K562 (cell line): Measurements from ENCODE around the gene SHISA9. TPM values are rescaled to one million over a fixed set of nuclear protein-coding genes. Genes with fewer than 3 reads are reported as not detected.

Experiments used
- ATAC-seq: fragments of 200-7000 bp; cut with Tn5 transposase; 3 replicates; pipeline ENCODE4 v1.9.1; 2020; ENCODE audit warnings: moderate library complexity
- BruUV-seq: library from RNA; stranded (reverse); fragments of 400-500 nt; replicated peaks from 2 replicates; lab custom pipeline; 2021; lab: Mats Ljungman, UMichigan
- CTCF ChIA-PET: fragments of 300-600 bp; formaldehyde crosslinking; extraction: SDS; loops from one replicate; lab custom pipeline; 2021; ENCODE audit warnings: low intra/inter-chr PET ratio; lab: Yijun Ruan, JAX
- POLR2A ChIA-PET: fragments of 300-600, 350-650 bp; sonication (Branson Sonifier 250); formaldehyde crosslinking; extraction: SDS; loops from one replicate; lab custom pipeline; 2021; ENCODE audit warnings: antibody characterized with exemption, inconsistent platforms; lab: Yijun Ruan, JAX
- DNase-seq, 4 experiments: peaks; one replicate each; pipeline versions ENCODE4 v3.0.0 to v3.0.0-alpha.2; 2011 to 2018; ENCODE audit warnings: low spot score in 3 of 4, mixed read lengths in 3 of 4; ENCODE audit errors: extremely low read depth in 1 of 4
- FAIRE-seq: peaks from 2 replicates; lab custom pipeline; 2011; peaks lifted over from hg19 to GRCh38; lab: Jason Lieb, UNC
- H2AFZ ChIP-seq: 2 replicates; pipeline ENCODE4 v1.6.0; 2011; ENCODE audit warnings: low read depth, low read length, control low read depth, inconsistent platforms
- H3K27ac ChIP-seq: fragments of 200-600 bp; 3 replicates; pipeline ENCODE4 v1.8.0; 2011; ENCODE audit warnings: low read depth, mild to moderate bottlenecking, control low read depth, inconsistent platforms, low read length, moderate library complexity, mixed read lengths; ENCODE audit errors: extremely low read depth
- H3K27me3 ChIP-seq, 2 experiments: fragments of 300-600 bp in 1 of 2; 2 replicates in 1 of 2; 3 replicates in 1 of 2; pipeline versions ENCODE4 v1.6.0 to v1.8.0; 2011; ENCODE audit warnings: inconsistent platforms in 2 of 2, low read length in 2 of 2, mild to moderate bottlenecking in 1 of 2, mixed read lengths in 1 of 2, moderate library complexity in 1 of 2; ENCODE audit not compliant: control insufficient read depth in 2 of 2, insufficient read depth in 2 of 2
- H3K36me3 ChIP-seq: fragments of 300-600 bp; 3 replicates; pipeline ENCODE4 v1.8.0; 2011; ENCODE audit warnings: mild to moderate bottlenecking, low read length, inconsistent platforms; ENCODE audit not compliant: control insufficient read depth, insufficient read depth
- H3K4me1 ChIP-seq, 2 experiments: fragments of 200-600 bp in 1 of 2; replicated peaks in 1 of 2; 2 replicates in 1 of 2; 3 replicates in 1 of 2; pipeline versions ENCODE4 v1.5.1 to v1.8.0; 2011; ENCODE audit warnings: inconsistent platforms in 2 of 2, low read length in 2 of 2, mild to moderate bottlenecking in 1 of 2, mixed read lengths in 1 of 2, moderate library complexity in 1 of 2; ENCODE audit not compliant: control insufficient read depth in 2 of 2, insufficient read depth in 2 of 2
- H3K4me2 ChIP-seq: 2 replicates; pipeline ENCODE4 v1.6.1; 2011; ENCODE audit warnings: low read length, control low read depth, inconsistent platforms, mixed read lengths; ENCODE audit not compliant: insufficient read depth
- H3K4me3 ChIP-seq: fragments of 200-600 bp; sonication (generic), shearing (Covaris generic); 2 replicates; pipeline ENCODE4 v1.5.1; 2016; ENCODE audit warnings: control low read depth, inconsistent platforms
- H3K79me2 ChIP-seq: fragments of 200-600 bp; 3 replicates; pipeline ENCODE4 v1.8.0; 2011; ENCODE audit warnings: low read length, inconsistent platforms; ENCODE audit not compliant: control insufficient read depth, insufficient read depth
- H3K9ac ChIP-seq, 2 experiments: 2 replicates each; pipeline versions ENCODE4 v1.6.0 to v1.6.1; 2011; ENCODE audit warnings: low read depth in 2 of 2, low read length in 2 of 2, control low read depth in 1 of 2, inconsistent platforms in 1 of 2, mild to moderate bottlenecking in 1 of 2, mixed read lengths in 1 of 2; ENCODE audit not compliant: insufficient read depth in 1 of 2
- H3K9me1 ChIP-seq: one replicate; pipeline ENCODE4 v1.6.0; 2011; ENCODE audit warnings: inconsistent platforms, mild to moderate bottlenecking, low read length, moderate library complexity; ENCODE audit not compliant: control insufficient read depth, insufficient read depth
- H3K9me3 ChIP-seq: replicated peaks from 2 replicates; pipeline ENCODE4 v1.5.1; 2011; ENCODE audit warnings: low read depth, low read length, inconsistent platforms; ENCODE audit not compliant: control insufficient read depth, insufficient read depth
- H4K20me1 ChIP-seq: replicated peaks from 2 replicates; pipeline ENCODE4 v1.6.1; 2011; ENCODE audit warnings: low read length, inconsistent platforms, mixed read lengths; ENCODE audit not compliant: control insufficient read depth, insufficient read depth
- CBFB ChIP-seq: sonication (generic); formaldehyde crosslinking; IDR thresholded peaks from 2 replicates; pipeline ENCODE4 v1.4.0; 2020; ENCODE audit warnings: mild to moderate bottlenecking, missing genetic modification reagents
- EP300 ChIP-seq: IDR thresholded peaks from 2 replicates; pipeline ENCODE4 v1.6.1; 2012; ENCODE audit warnings: low read length, improper control_type of control experiment
- HMG20A ChIP-seq: fragments of 450-650 bp; formaldehyde crosslinking; conservative IDR thresholded peaks from 2 replicates; pipeline ENCODE4 v1.4.0; 2020; ENCODE audit warnings: mild to moderate bottlenecking, mixed read lengths
- SAP30 ChIP-seq: fragments of 200-600 bp; sonication (generic); IDR thresholded peaks from 2 replicates; pipeline ENCODE4 v1.6.1; 2012; ENCODE audit warnings: borderline replicate concordance, low read depth, mild to moderate bottlenecking, moderate library complexity, low read length, control low read depth, inconsistent platforms; ENCODE audit not compliant: insufficient read depth, poor library complexity, severe bottlenecking
- TFAP4 ChIP-seq: sonication (generic); formaldehyde crosslinking; IDR thresholded peaks from 2 replicates; pipeline ENCODE4 v1.8.0; 2022; ENCODE audit warnings: missing genetic modification reagents, mild to moderate bottlenecking, moderate library complexity, borderline replicate concordance
- THAP7 ChIP-seq: fragments of 250-450 bp; sonication (Bioruptor Pico); IDR thresholded peaks from 2 replicates; pipeline ENCODE4 v1.5.0; 2021
- USF1 ChIP-seq: sonication (generic); formaldehyde crosslinking; IDR thresholded peaks from 2 replicates; pipeline ENCODE4 v1.9.0; 2022; ENCODE audit warnings: mild to moderate bottlenecking, missing genetic modification reagents
- ZC3H11A ChIP-seq: IDR thresholded peaks from 2 replicates; pipeline ENCODE4 v1.6.1; 2012; ENCODE audit warnings: low read depth, low read length, improper control_type of control experiment
- ZFP1 ChIP-seq: fragments of 450-650 bp; formaldehyde crosslinking; IDR thresholded peaks from 2 replicates; pipeline ENCODE4 v1.4.0; 2020; ENCODE audit warnings: mild to moderate bottlenecking, mixed read lengths
- ZNF274 ChIP-seq: IDR thresholded peaks from 2 replicates; pipeline ENCODE4 v1.6.1; 2011; ENCODE audit warnings: low read depth, mild to moderate bottlenecking, low read length, moderate library complexity, borderline replicate concordance
- ZNF3 ChIP-seq: fragments of 250-450 bp; sonication (Bioruptor Pico); IDR thresholded peaks from 2 replicates; pipeline ENCODE4 v1.5.0; 2021; ENCODE audit warnings: mild to moderate bottlenecking, moderate library complexity
- ZNF318 ChIP-seq, 2 experiments: fragments of 450-650 bp; IDR thresholded peaks; 2 replicates each; pipeline ENCODE4 v1.6.1; 2016; ENCODE audit warnings: mild to moderate bottlenecking in 2 of 2, borderline replicate concordance in 1 of 2, low read depth in 1 of 2, moderate library complexity in 1 of 2
- WGBS: fragments of 100-300 bp; shearing (Covaris generic); methylation state at CpG from one replicate; pipeline ENCODE4 v1.1.6; 2016; ENCODE audit warnings: low coverage, mixed read lengths; ENCODE audit not compliant: insufficient coverage; ENCODE audit errors: missing lambda C conversion rate; 5-methylcytosine and 5-hydroxymethylcytosine counted together
- in situ Hi-C: fragments of 300-500 bp; cut with MboI; formaldehyde crosslinking; loops from 4 replicates; pipeline ENCODE4 v1.15.0; 2018; ENCODE audit warnings: inconsistent platforms, mixed read lengths
- intact Hi-C: fragments of 100-400 bp; cut with micrococcal nuclease; formaldehyde crosslinking; loops from 2 replicates; pipeline ENCODE4 v1.14.2; 2022
- polyA plus RNA-seq, 8 experiments: library from polyadenylated mRNA; depleted of rRNA in 4 of 8; stranded (reverse) in 5 of 8; unstranded in 3 of 8; fragments of >200 nt; fragmentation: Nextera tagmentation in 2 of 8; fragmentation: Illumina TruSeq in 1 of 8; extraction: Ambion mirVana in 2 of 8; extraction: Trizol in 1 of 8; gene quantifications; 2 replicates each; pipeline versions ENCODE4 v1.2.1 to v1.2.3, GENCODE V29; 2011 to 2014; ENCODE audit warnings: inconsistent platforms in 1 of 8, missing spikeins in 1 of 8
- total RNA-seq, 7 experiments: library from RNA; depleted of rRNA in 6 of 7; stranded (reverse); fragments of >200 nt in 6 of 7; fragmentation: Illumina TruSeq in 2 of 7; extraction: Trizol in 2 of 7; gene quantifications; 2 replicates each; pipeline versions ENCODE4 v1.2.1 to v1.2.3, GENCODE V29; 2011 to 2021; ENCODE audit warnings: low replicate concordance in 1 of 7

SHISA9 gene
- total and polyA plus RNA-seq, 9 of the 15 experiments (the other 6 are each of a cell fraction or from before 2014, with no cell fraction given): under 0.01 to 0.16 (median 0.01) TPM; not detected in 6

GRCh38 chr16:13101828-13102227 is 200.4 kb downstream of the SHISA9 start:
- CTCF ChIA-PET: no interaction called here
- no TSS peak for BruUV-seq
- intact Hi-C loops: no loop called here
- no peaks in the 10 kb centered on the region for H3K79me2 ChIP-seq
- H3K9ac ChIP-seq: no peak overlapping the region
- POLR2A ChIA-PET: no interaction called here
- in situ Hi-C loops: no loop called here
- no peaks in the 10 kb centered on the region for H3K27me3 ChIP-seq
- H3K27ac ChIP-seq: no peak overlapping the region
- no peaks in the 10 kb centered on the region for H3K9me1 ChIP-seq
- H3K9me3 ChIP-seq: no peaks in the 10 kb centered on the region
- H4K20me1 ChIP-seq: no peaks in the 10 kb centered on the region
- no peaks in the 10 kb centered on the region for H3K4me1 ChIP-seq
- 0% methylated on average over 3 of the region's 3 CpGs for WGBS
- H3K36me3 ChIP-seq: no peaks in the 10 kb centered on the region
- no peak overlapping the region for H3K4me2 ChIP-seq
- ATAC-seq: no peak
- DNase-seq: no peak
- no peak for FAIRE-seq
- H2AFZ ChIP-seq: no peak overlapping the region
- no peak overlapping the region for H3K4me3 ChIP-seq
- no peak for TF ChIP-seq ZNF3 (CRISPR knock-in tag)
- no peak for TF ChIP-seq CBFB (CRISPR knock-in tag)
- no peak for TF ChIP-seq ZC3H11A
- no peak for TF ChIP-seq ZNF274
- TF ChIP-seq TFAP4 (CRISPR knock-in tag): no peak
- TF ChIP-seq THAP7 (CRISPR knock-in tag): no peak
- TF ChIP-seq SAP30: no peak
- no peak for TF ChIP-seq ZFP1 (CRISPR knock-in tag)
- no peak for TF ChIP-seq EP300
- TF ChIP-seq USF1: no peak
- TF ChIP-seq HMG20A (CRISPR knock-in tag): no peak
- TF ChIP-seq ZNF318 (IDR thresholded peaks at IDR 0.05; ENCODE audit: borderline replicate concordance in 1 of 2, low read depth in 1 of 2): no peak
